SK-N-SH treated with all-trans-retinoic acid at 6 μM for 48 hours (cell line): ENCODE data around the gene RAPGEF1.

Experiments used
- ATAC-seq: fragments of 200-7000 bp; cut with Tn5 transposase; 3 replicates; pipeline ENCODE4 v1.9.1; 2020; ENCODE audit warnings: mild to moderate bottlenecking, moderate library complexity
- CREB5 ChIP-seq: fragments of 250-450 bp; sonication (Bioruptor Pico); IDR thresholded peaks from 2 replicates; pipeline ENCODE4 v1.5.1; 2020; ENCODE audit warnings: low read depth, mild to moderate bottlenecking, moderate library complexity
- CSDC2 ChIP-seq: fragments of 250-450 bp; sonication (Bioruptor Pico); IDR thresholded peaks from 2 replicates; pipeline ENCODE4 v1.5.0; 2020; ENCODE audit warnings: mild to moderate bottlenecking, moderate library complexity
- CSRNP3 ChIP-seq: fragments of 250-450 bp; sonication (Bioruptor Pico); IDR thresholded peaks from 2 replicates; pipeline ENCODE4 v1.5.1; 2021; ENCODE audit warnings: mild to moderate bottlenecking, moderate library complexity
- GLIS3 ChIP-seq: fragments of 250-450 bp; sonication (Bioruptor Pico); IDR thresholded peaks from 2 replicates; pipeline ENCODE4 v1.5.0; 2020; ENCODE audit warnings: mild to moderate bottlenecking, moderate library complexity
- OSR1 ChIP-seq: fragments of 250-450 bp; sonication (Bioruptor Pico); IDR thresholded peaks from 2 replicates; pipeline ENCODE4 v1.8.0; 2022; ENCODE audit warnings: moderate library complexity, mild to moderate bottlenecking, inconsistent platforms
- POU6F1 ChIP-seq: fragments of 250-450 bp; sonication (Bioruptor Pico); IDR thresholded peaks from 2 replicates; pipeline ENCODE4 v1.8.0; 2021; ENCODE audit warnings: low read depth, mild to moderate bottlenecking, moderate library complexity, borderline replicate concordance
- PPARA ChIP-seq: fragments of 250-450 bp; sonication (Bioruptor Pico); IDR thresholded peaks from 2 replicates; pipeline ENCODE4 v1.5.0; 2020; ENCODE audit warnings: mild to moderate bottlenecking, borderline replicate concordance
- SNAI2 ChIP-seq: fragments of 250-450 bp; sonication (Bioruptor Pico); IDR thresholded peaks from 2 replicates; pipeline ENCODE4 v1.5.0; 2020; ENCODE audit warnings: mild to moderate bottlenecking, moderate library complexity
- TCF4 ChIP-seq: fragments of 250-450 bp; sonication (Bioruptor Pico); IDR thresholded peaks from 2 replicates; pipeline ENCODE4 v1.8.0; 2021; ENCODE audit warnings: mild to moderate bottlenecking, moderate library complexity, borderline replicate concordance
- TSHZ2 ChIP-seq: fragments of 250-450 bp; sonication (Bioruptor Pico); IDR thresholded peaks from 2 replicates; pipeline ENCODE4 v1.5.0; 2020; ENCODE audit warnings: mild to moderate bottlenecking, moderate library complexity
- ZC3H10 ChIP-seq: fragments of 250-450 bp; sonication (Bioruptor Pico); IDR thresholded peaks from 2 replicates; pipeline ENCODE4 v1.5.1; 2021; ENCODE audit warnings: mild to moderate bottlenecking, moderate library complexity
- ZFP30 ChIP-seq: fragments of 450-650 bp; formaldehyde crosslinking; IDR thresholded peaks from 2 replicates; pipeline ENCODE4 v1.5.0; 2022; ENCODE audit warnings: mild to moderate bottlenecking, moderate library complexity
- ZNF565 ChIP-seq: fragments of 450-650 bp; formaldehyde crosslinking; conservative IDR thresholded peaks from 2 replicates; pipeline ENCODE4 v1.5.0; 2020; ENCODE audit warnings: low read depth, mild to moderate bottlenecking, moderate library complexity
- ZNF70 ChIP-seq: fragments of 450-650 bp; formaldehyde crosslinking; IDR thresholded peaks from 2 replicates; pipeline ENCODE4 v1.5.0; 2020; ENCODE audit warnings: mild to moderate bottlenecking, moderate library complexity

Gene RAPGEF1

GRCh38 chr9:131597246-131597645, 142.6 kb downstream of the RAPGEF1 start:
- TF ChIP-seq CREB5 (CRISPR knock-in tag) (no peak), TCF4 (CRISPR knock-in tag) (no peak), POU6F1 (no peak), PPARA (no peak), SNAI2 (no peak), TSHZ2 (CRISPR knock-in tag) (no peak), ZNF565 (CRISPR knock-in tag) (no peak)
- no peak for ATAC-seq

- TF ChIP-seq CSRNP3 (no peak), OSR1 (CRISPR knock-in tag) (no peak), CSDC2 (CRISPR knock-in tag) (no peak), POU6F1 (no peak), GLIS3 (CRISPR knock-in tag) (no peak), PPARA (no peak), SNAI2 (no peak), ZFP30 (CRISPR knock-in tag) (no peak), TSHZ2 (CRISPR knock-in tag) (no peak), TCF4 (CRISPR knock-in tag) (no peak), ZC3H10 (CRISPR knock-in tag) (no peak), ZNF70 (no peak)
- ATAC-seq = no peak
These were observed 143.5 kb downstream of the RAPGEF1 start for GRCh38 chr9:131596430-131596743.

GRCh38 chr9:131595696-131596429, 144.0 kb downstream of the RAPGEF1 start:
- ATAC-seq = no peak

More at GRCh38 chr9:131595696-131596429, 144.0 kb downstream of the RAPGEF1 start:
- TF ChIP-seq ZC3H10 (CRISPR knock-in tag) (no peak), CSDC2 (CRISPR knock-in tag) (no peak), SNAI2 (no peak)
